GM12878 (cell line): ENCODE results near the gene IL11. TPM values are rescaled to one million over a fixed set of nuclear protein-coding genes. Genes with fewer than 3 reads are reported as not detected.
A peak's percentile ranks its signal among the peaks of the same experiment; 100 is the strongest.

Source experiments
- ATAC-seq: fragments of 200-7000 bp; cut with Tn5 transposase; 3 replicates; pipeline ENCODE4 v1.9.1; 2020; ENCODE audit warnings: mild to moderate bottlenecking, moderate library complexity
- BruUV-seq: library from RNA; stranded (reverse); fragments of 400-500 nt; replicated peaks from 2 replicates; lab custom pipeline; 2021; lab: Mats Ljungman, UMichigan
- CTCF ChIA-PET: fragments of 300-600 bp; sonication (Branson Sonifier 250); formaldehyde crosslinking; extraction: SDS; loops from one replicate; lab custom pipeline; 2021; ENCODE audit warnings: inconsistent platforms; lab: Yijun Ruan, JAX
- POLR2A ChIA-PET: fragments of 350-600 bp; formaldehyde crosslinking; extraction: SDS; loops from one replicate; lab custom pipeline; 2021; ENCODE audit warnings: inconsistent platforms; lab: Charles Lee
- RAD21 ChIA-PET: fragments of 300-600 bp; sonication (Branson Sonifier 250); formaldehyde crosslinking; loops from one replicate; lab custom pipeline; 2023; ENCODE audit warnings: antibody characterized with exemption; ENCODE audit not compliant: unreplicated experiment; lab: Charles Lee
- SMC1A ChIA-PET: fragments of 300-600 bp; sonication (Branson Sonifier 250); formaldehyde crosslinking; loops from one replicate; lab custom pipeline; 2023; ENCODE audit not compliant: unreplicated experiment, uncharacterized antibody; lab: Charles Lee
- DNase-seq: peaks from one replicate; pipeline ENCODE4 v3.0.0-alpha.2; 2011; ENCODE audit warnings: low read depth, low spot score
- FAIRE-seq: peaks from 3 replicates; lab custom pipeline; 2011; peaks lifted over from hg19 to GRCh38; lab: Jason Lieb, UNC
- H2AFZ ChIP-seq: 2 replicates; pipeline ENCODE4 v1.6.0; 2011; ENCODE audit warnings: low read depth, low read length, control low read depth; ENCODE audit not compliant: control insufficient read depth
- H3K27ac ChIP-seq: 2 replicates; pipeline ENCODE4 v1.5.1; 2011; ENCODE audit warnings: control low read depth; ENCODE audit not compliant: control insufficient read depth, insufficient read depth
- H3K27me3 ChIP-seq, 2 experiments: replicated peaks in 1 of 2; 2 replicates each; pipeline versions ENCODE4 v1.6.0 to v1.6.1; 2011; ENCODE audit warnings: low read length in 1 of 2; ENCODE audit not compliant: control insufficient read depth in 2 of 2, insufficient read depth in 2 of 2
- H3K36me3 ChIP-seq, 2 experiments: 2 replicates each; pipeline ENCODE4 v1.5.1; 2011; ENCODE audit warnings: low read length in 1 of 2; ENCODE audit not compliant: control insufficient read depth in 2 of 2, insufficient read depth in 2 of 2
- H3K4me1 ChIP-seq: 2 replicates; pipeline ENCODE4 v1.6.1; 2011; ENCODE audit warnings: mild to moderate bottlenecking, low read length, moderate library complexity, mixed read lengths; ENCODE audit not compliant: control insufficient read depth, insufficient read depth
- H3K4me2 ChIP-seq: 2 replicates; pipeline ENCODE4 v1.6.0; 2011; ENCODE audit warnings: control low read depth; ENCODE audit not compliant: control insufficient read depth, insufficient read depth
- H3K4me3 ChIP-seq: fragments of 200-600 bp; sonication (generic); 2 replicates; pipeline ENCODE4 v1.5.1; 2016
- H3K79me2 ChIP-seq: 2 replicates; pipeline ENCODE4 v1.6.0; 2011; ENCODE audit warnings: low read length; ENCODE audit not compliant: control insufficient read depth, insufficient read depth
- H3K9ac ChIP-seq: 2 replicates; pipeline ENCODE4 v1.8.0; 2011; ENCODE audit warnings: low read length, control low read depth, mixed read lengths; ENCODE audit not compliant: control insufficient read depth, insufficient read depth
- H3K9me3 ChIP-seq: replicated peaks from 3 replicates; pipeline ENCODE4 v1.5.1; 2011; ENCODE audit warnings: mild to moderate bottlenecking, low read length; ENCODE audit not compliant: control insufficient read depth, insufficient read depth
- H4K20me1 ChIP-seq: 2 replicates; pipeline ENCODE4 v1.6.0; 2011; ENCODE audit not compliant: control insufficient read depth, insufficient read depth
- CUX1 ChIP-seq: IDR thresholded peaks from 2 replicates; pipeline ENCODE4 v1.6.1; 2012; ENCODE audit warnings: improper control_type of control experiment, low read depth, low read length; ENCODE audit not compliant: insufficient replicate concordance
- KDM1A ChIP-seq: fragments of 200-600 bp; sonication (generic); IDR thresholded peaks from 2 replicates; pipeline ENCODE4 v1.6.1; 2016; ENCODE audit warnings: borderline replicate concordance
- MYB ChIP-seq: fragments of 150-350 bp; IDR thresholded peaks from 2 replicates; pipeline ENCODE4 v1.6.1; 2014; ENCODE audit warnings: mild to moderate bottlenecking, low read depth, low read length, borderline replicate concordance
- TBL1XR1 ChIP-seq: IDR thresholded peaks from 2 replicates; pipeline ENCODE4 v1.6.1; 2012; ENCODE audit warnings: low read depth, low read length, improper control_type of control experiment
- ZBED1 ChIP-seq: IDR thresholded peaks from 2 replicates; pipeline ENCODE4 v1.6.1; 2016; ENCODE audit warnings: borderline replicate concordance
- ZNF622 ChIP-seq: fragments of 450-650 bp; IDR thresholded peaks from 2 replicates; pipeline ENCODE4 v1.6.1; 2017; ENCODE audit warnings: mild to moderate bottlenecking, inconsistent platforms
- WGBS: methylation state at CpG from one replicate; pipeline ENCODE4 v1.1.6; 2016; ENCODE audit warnings: low lambda C conversion rate; ENCODE audit not compliant: insufficient replicate concordance, insufficient coverage; ENCODE audit errors: missing lambda C conversion rate; 5-methylcytosine and 5-hydroxymethylcytosine counted together
- in situ Hi-C: fragments of 300-500 bp; cut with MboI; formaldehyde crosslinking; loops from 9 replicates; pipeline ENCODE4 v1.14.3; 2018; ENCODE audit warnings: mixed read lengths
- intact Hi-C: fragments of 100-400 bp; cut with micrococcal nuclease; formaldehyde crosslinking; loops from one replicate; pipeline ENCODE4 v1.14.2; 2022; ENCODE audit not compliant: unreplicated experiment
- polyA plus RNA-seq, 11 experiments: library from polyadenylated mRNA; depleted of rRNA in 4 of 11; unstranded in 6 of 11; stranded (reverse) in 5 of 11; fragments of >200 nt; fragmentation: Nextera tagmentation in 4 of 11; fragmentation: Illumina TruSeq in 1 of 11; extraction: Ambion mirVana in 4 of 11; extraction: Trizol in 1 of 11; gene quantifications; 1 replicate in 1 of 11; 2 replicates in 10 of 11; pipeline versions ENCODE4 v1.2.1 to v1.2.3, GENCODE V29; 2011 to 2016; ENCODE audit warnings: inconsistent platforms in 2 of 11, missing spikeins in 2 of 11, low read depth in 1 of 11
- total RNA-seq, 4 experiments: library from RNA; depleted of rRNA in 3 of 4; stranded (reverse); fragments of >200 nt in 3 of 4; fragmentation: Illumina TruSeq in 1 of 4; extraction: Trizol in 1 of 4; gene quantifications; 2 replicates each; pipeline versions ENCODE4 v1.2.1 to v1.2.3, GENCODE V29; 2013 to 2021

The IL11 gene
- total and polyA plus RNA-seq, 10 of the 15 experiments (the other 5 are each of a cell fraction or from before 2014, with no cell fraction given), result 0.15 TPM; not detected in 9

DNA sequence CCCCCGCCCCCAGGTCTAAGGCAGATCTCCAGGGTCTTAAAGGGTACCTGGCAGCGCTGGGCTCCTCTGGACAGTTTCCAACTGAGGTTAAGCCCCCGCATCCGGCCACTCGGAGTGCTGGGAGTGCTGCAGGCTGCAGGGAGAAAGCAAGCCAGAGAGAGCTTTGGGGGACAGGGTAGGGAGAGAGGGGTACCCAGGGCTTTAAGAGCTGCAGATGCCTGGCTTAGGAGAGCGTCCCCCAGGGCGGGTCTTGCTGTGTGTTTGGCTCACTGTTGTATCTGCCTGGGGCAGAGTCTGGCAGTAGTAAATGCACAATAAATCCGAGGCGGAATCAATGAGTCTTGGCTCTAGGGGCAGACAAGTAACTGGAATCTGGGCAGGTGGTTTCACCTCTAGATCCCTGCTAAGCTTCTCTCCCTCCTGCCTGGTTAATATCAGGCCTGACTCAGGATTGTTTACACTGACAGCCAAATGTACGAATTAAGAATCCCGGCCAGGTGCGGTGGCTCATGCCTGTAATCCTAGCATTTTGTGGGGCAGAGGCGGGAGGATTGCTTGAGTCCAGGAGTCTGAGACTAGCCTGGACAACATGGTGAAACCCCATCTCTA lies 14.9 kb downstream of the IL11 start:
- BruUV-seq, result no TSS peak
- H3K4me2 ChIP-seq, result no peak overlapping the region
- H3K36me3 ChIP-seq, result no peaks in the 10 kb centered on the region
- H4K20me1 ChIP-seq, result no peaks in the 10 kb centered on the region; the same call in 1 of the 2 replicates
- H3K9me3 ChIP-seq, result no peaks in the 10 kb centered on the region
- no peak for ATAC-seq
- no peak overlapping the region for H3K4me3 ChIP-seq
- ChIA-PET CTCF (no interaction called here), POLR2A (no interaction called here), RAD21 (no interaction called here), SMC1A (no interaction called here)
- WGBS, result 39% methylated on average over 12 of the region's 13 CpGs
- H3K79me2 ChIP-seq, result no peaks in the 10 kb centered on the region
- peaks cover 4 to 13% of the 10 kb centered on the region in 2 experiments; a peak in 3 of 4 replicates for H3K27me3 ChIP-seq
- DNase-seq, result no peak
- intact Hi-C loops (no loop called here), in situ Hi-C loops (no loop called here)
- no peak for FAIRE-seq
- no peak overlapping the region for H3K9ac ChIP-seq
- TF ChIP-seq KDM1A, result no peak
- no peak overlapping the region for H3K27ac ChIP-seq
- H2AFZ ChIP-seq, result no peak overlapping the region
- no peaks in the 10 kb centered on the region; the same call in 1 of the 2 replicates for H3K4me1 ChIP-seq

DNA sequence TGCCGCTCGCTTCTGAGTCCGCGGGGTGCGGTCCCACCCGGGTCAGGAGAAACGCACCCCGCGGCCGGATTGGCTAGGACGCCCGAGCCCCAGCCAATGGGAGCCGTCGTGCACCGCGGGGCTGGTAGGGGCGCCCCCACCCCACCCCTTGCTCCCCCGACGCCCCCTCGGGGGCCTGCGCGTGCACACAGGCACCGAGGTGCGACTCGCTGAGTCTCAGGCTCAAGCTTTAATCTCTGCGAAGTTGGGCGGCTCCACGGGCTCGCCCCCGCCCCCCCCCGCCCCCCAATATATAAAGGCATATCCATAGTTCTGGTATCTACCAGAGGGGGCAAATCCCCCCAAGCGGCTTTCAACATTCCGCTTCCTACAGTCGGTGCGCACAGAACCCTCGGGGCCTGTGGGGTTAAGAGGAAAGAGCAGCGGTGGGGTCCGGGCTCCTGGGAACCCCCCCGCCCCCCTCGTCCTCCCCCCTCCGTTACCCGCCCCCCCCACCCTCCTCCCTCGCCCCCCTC lies 15.5 kb downstream of the IL11 start, which contains the start of gene COX6B2:
COX6B2 (minus strand) TSS at position 22 of the 515 bp plus-strand sequence. CDS start 198 bp downstream, outside the sequence.
- no peak for FAIRE-seq
- no TSS peak for BruUV-seq
- ChIA-PET SMC1A (no interaction called here), CTCF (no interaction called here), POLR2A (no interaction called here), RAD21 (no interaction called here)
- Histone ChIP-seq H3K36me3 (no peaks in the 10 kb centered on the region), H3K4me2 (peak within 1 kb of the TSS; percentile 68; the same call in 1 of the 2 replicates), H3K27ac (no peak within 1 kb of the TSS), H3K4me3 (no peak within 1 kb of the TSS), H3K27me3 (peaks cover 4 to 13% of the 10 kb centered on the region in 2 experiments; a peak in 3 of 4 replicates), H3K79me2 (no peaks in the 10 kb centered on the region), H3K9me3 (no peaks in the 10 kb centered on the region), H4K20me1 (no peaks in the 10 kb centered on the region; the same call in 1 of the 2 replicates), H3K9ac (no peak within 1 kb of the TSS), H3K4me1 (no peaks in the 10 kb centered on the region; the same call in 1 of the 2 replicates), H2AFZ (peak within 1 kb of the TSS; percentile 29; the same call in 1 of the 2 replicates)
- intact Hi-C loops (no loop called here), in situ Hi-C loops (no loop called here)
- no peak for DNase-seq
- no peak for ATAC-seq
- TF ChIP-seq TBL1XR1, result no peak
- TF ChIP-seq CUX1, result no peak
- no peak for TF ChIP-seq ZBED1
- no peak for TF ChIP-seq MYB
- no peak for TF ChIP-seq ZNF622
- 14% methylated on average over 22 of the region's 43 CpGs for WGBS
